ENCODE data around the gene SYNCRIP. TPM values are rescaled to one million over a fixed set of nuclear protein-coding genes. Genes with fewer than 3 reads are reported as not detected.

SYNCRIP gene
- total RNA-seq, 1 donor from 2014 or later: 62.6 TPM

Small RNA genes lying within 50 kb of the gene (small RNA-seq; reads per million reads assigned to genes)
- not detected for gene SNORD50B

Other genes with a start within 250 kb of the SYNCRIP start
- gene NT5E, start 192.8 kb downstream of the SYNCRIP start, total RNA-seq: 32.9 TPM
- gene SNX14, start 49.0 kb downstream of the SYNCRIP start, total RNA-seq: 117 TPM